Left lung (tissue), 10 donors: ENCODE data around the gene CLCN5. TPM values are rescaled to one million over a fixed set of nuclear protein-coding genes. Genes with fewer than 3 reads are reported as not detected.

Source experiments
- ATAC-seq: fragments of 200-7000 bp; cut with Tn5 transposase; one replicate; pipeline ENCODE4 v1.9.1; 2020; ENCODE audit warnings: moderate library complexity
- DNase-seq, 4 donors: peaks; one replicate each; pipeline ENCODE4 v3.0.0-alpha.2; 2013 to 2020
- H3K27ac ChIP-seq, 2 donors: fragments of 200-600 bp; sonication (generic) in 1 of 2; one replicate each; pipeline versions ENCODE4 v1.5.0 to v1.8.0; 2020 to 2021
- H3K27me3 ChIP-seq, 2 donors: fragments of 200-600 bp; sonication (generic) in 1 of 2; one replicate each; pipeline versions ENCODE4 v1.5.0 to v1.8.0; 2020 to 2021
- H3K36me3 ChIP-seq, 2 donors: fragments of 200-600 bp; sonication (generic) in 1 of 2; one replicate each; pipeline versions ENCODE4 v1.5.0 to v1.8.0; 2020 to 2021
- H3K4me1 ChIP-seq, 2 donors: fragments of 200-600 bp; one replicate each; pipeline ENCODE4 v1.8.0; 2021
- H3K4me3 ChIP-seq, 2 donors: fragments of 200-600 bp; sonication (generic) in 1 of 2; one replicate each; pipeline versions ENCODE4 v1.5.0 to v1.8.0; 2020 to 2021; ENCODE audit warnings: mild to moderate bottlenecking in 1 of 2
- H3K9me3 ChIP-seq, 2 donors: fragments of 200-600 bp; sonication (generic) in 1 of 2; one replicate each; pipeline versions ENCODE4 v1.5.0 to v1.8.0; 2020 to 2021
- CTCF ChIP-seq, 2 donors: fragments of 200-600 bp; sonication (generic) in 1 of 2; IDR thresholded peaks; one replicate each; pipeline versions ENCODE4 v1.5.0 to v1.8.0; 2021; ENCODE audit warnings: antibody characterized with exemption in 2 of 2
- intact Hi-C, 2 donors: fragments of 100-400 bp; cut with DNase I; formaldehyde crosslinking; loops; one replicate each; pipeline versions ENCODE4 v1.11.2 to v1.14.2; 2022
- polyA plus RNA-seq, 6 donors: library from polyadenylated mRNA; unstranded; fragments of 120-200 nt; gene quantifications; one replicate each; pipeline ENCODE4 v1.2.1, GENCODE V29; 2013; ENCODE audit not compliant: insufficient read length in 6 of 6
- total RNA-seq, 2 donors: library from RNA; stranded (reverse); fragmentation: NEBNext Ultra II Directional; extraction: Animal tissue kit (Norgen Biotek cat#: 25700); gene quantifications; one replicate each; pipeline ENCODE4 v1.2.1, GENCODE V29; 2021
- donor health status: DM: no; HTN: yes; CAD: no.
- donor health status: DM: no; HTN: no; CAD: no.

Gene CLCN5
- total and polyA plus RNA-seq, 8 donors: 12.5 to 19.5 (median 14.9) TPM

GRCh38 chrX:49951524-49952193 is 29.3 kb downstream of the CLCN5 start:
- H3K4me1 ChIP-seq: no peaks in the 10 kb centered on the region
- no peaks in the 10 kb centered on the region for H3K9me3 ChIP-seq
- intact Hi-C loops: no loop called here
- DNase-seq (no peak), ATAC-seq (no peak)
- TF ChIP-seq CTCF (IDR thresholded peaks at IDR 0.05): no peak
- no peak overlapping the region for H3K27ac ChIP-seq
- no peaks in the 10 kb centered on the region for H3K36me3 ChIP-seq
- no peak overlapping the region for H3K4me3 ChIP-seq
- H3K27me3 ChIP-seq: no peaks in the 10 kb centered on the region

GRCh38 chrX:49956313-49956712 is 33.9 kb downstream of the CLCN5 start:
- Histone ChIP-seq H3K9me3 (no peaks in the 10 kb centered on the region), H3K4me1 (no peaks in the 10 kb centered on the region), H3K27me3 (no peaks in the 10 kb centered on the region), H3K4me3 (no peak overlapping the region), H3K36me3 (no peaks in the 10 kb centered on the region), H3K27ac (no peak overlapping the region)
- TF ChIP-seq CTCF (IDR thresholded peaks at IDR 0.05): no peak
- intact Hi-C loops: no loop called here
- DNase-seq (no peak), ATAC-seq (no peak)

- Histone ChIP-seq H3K4me1 (no peaks in the 10 kb centered on the region), H3K27ac (no peak overlapping the region), H3K36me3 (no peaks in the 10 kb centered on the region), H3K9me3 (no peaks in the 10 kb centered on the region), H3K4me3 (no peak overlapping the region), H3K27me3 (no peaks in the 10 kb centered on the region)
- DNase-seq: no peak
- TF ChIP-seq CTCF (IDR thresholded peaks at IDR 0.05): no peak
- intact Hi-C loops: no loop called here
- ATAC-seq: no peak
Measured at GRCh38 chrX:49958727-49959485, 36.5 kb downstream of the CLCN5 start.

- intact Hi-C loops: no loop called here
- no peak overlapping the region for H3K27ac ChIP-seq
- ATAC-seq: no peak
Measured at GRCh38 chrX:49959602-49960001, 37.2 kb downstream of the CLCN5 start.

More at GRCh38 chrX:49959602-49960001, 37.2 kb downstream of the CLCN5 start:
- no peak for DNase-seq
- Histone ChIP-seq H3K9me3 (no peaks in the 10 kb centered on the region), H3K27me3 (no peaks in the 10 kb centered on the region), H3K4me1 (no peaks in the 10 kb centered on the region), H3K36me3 (no peaks in the 10 kb centered on the region), H3K4me3 (no peak overlapping the region)
- TF ChIP-seq CTCF (IDR thresholded peaks at IDR 0.05): no peak
